Mammary epithelial cell (primary cell): Measurements from ENCODE around the gene FOXP2.

Experiments
- EZH2 ChIP-seq: IDR thresholded peaks from 2 replicates; pipeline ENCODE4 v1.6.1; 2012; ENCODE audit warnings: low read length, inconsistent platforms, borderline replicate concordance
- TF ChIP-seq, protein P1 (sequence below), 2 donors: IDR thresholded peaks in 1 of 2; conservative IDR thresholded peaks in 1 of 2; 2 replicates each; pipeline ENCODE4 v1.5.1; 2011 to 2012; ENCODE audit warnings: inconsistent platforms in 2 of 2, low read length in 2 of 2, mild to moderate bottlenecking in 2 of 2, control low read depth in 1 of 2, low read depth in 1 of 2; ENCODE audit not compliant: insufficient read depth in 1 of 2; ENCODE audit errors: extremely low read depth in 1 of 2

DNA sequence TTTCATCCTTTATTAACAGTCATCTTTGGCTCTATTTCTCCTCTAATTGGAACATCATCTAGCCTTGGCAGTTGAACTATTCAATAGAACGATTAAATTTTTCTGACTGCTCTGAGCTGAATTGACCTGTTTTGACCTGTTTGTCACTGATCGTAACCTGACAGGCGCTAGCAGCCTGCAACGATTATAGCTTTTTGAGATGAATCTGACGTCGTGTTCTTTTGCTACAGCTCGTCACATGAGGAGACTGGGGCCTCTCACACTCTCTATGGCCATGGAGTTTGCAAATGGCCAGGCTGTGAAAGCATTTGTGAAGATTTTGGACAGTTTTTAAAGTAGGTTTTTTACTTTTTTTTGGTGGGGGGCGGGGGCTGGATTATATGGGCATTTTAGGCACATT lies 229.8 kb downstream of the FOXP2 start:
- TF ChIP-seq, protein P1, sequence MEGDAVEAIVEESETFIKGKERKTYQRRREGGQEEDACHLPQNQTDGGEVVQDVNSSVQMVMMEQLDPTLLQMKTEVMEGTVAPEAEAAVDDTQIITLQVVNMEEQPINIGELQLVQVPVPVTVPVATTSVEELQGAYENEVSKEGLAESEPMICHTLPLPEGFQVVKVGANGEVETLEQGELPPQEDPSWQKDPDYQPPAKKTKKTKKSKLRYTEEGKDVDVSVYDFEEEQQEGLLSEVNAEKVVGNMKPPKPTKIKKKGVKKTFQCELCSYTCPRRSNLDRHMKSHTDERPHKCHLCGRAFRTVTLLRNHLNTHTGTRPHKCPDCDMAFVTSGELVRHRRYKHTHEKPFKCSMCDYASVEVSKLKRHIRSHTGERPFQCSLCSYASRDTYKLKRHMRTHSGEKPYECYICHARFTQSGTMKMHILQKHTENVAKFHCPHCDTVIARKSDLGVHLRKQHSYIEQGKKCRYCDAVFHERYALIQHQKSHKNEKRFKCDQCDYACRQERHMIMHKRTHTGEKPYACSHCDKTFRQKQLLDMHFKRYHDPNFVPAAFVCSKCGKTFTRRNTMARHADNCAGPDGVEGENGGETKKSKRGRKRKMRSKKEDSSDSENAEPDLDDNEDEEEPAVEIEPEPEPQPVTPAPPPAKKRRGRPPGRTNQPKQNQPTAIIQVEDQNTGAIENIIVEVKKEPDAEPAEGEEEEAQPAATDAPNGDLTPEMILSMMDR (conservative IDR thresholded peaks at IDR 0.05 in 1 of 2, IDR thresholded peaks at IDR 0.05 in 1 of 2; ENCODE audit: extremely low read depth in 1 of 2, insufficient read depth in 1 of 2, low read depth in 1 of 2, low read length in 2 of 2), result no peak
- TF ChIP-seq EZH2, result no peak
